ENCODE data around the gene KLK10. TPM values are rescaled to one million over a fixed set of nuclear protein-coding genes. Genes with fewer than 3 reads are reported as not detected.

Gene KLK10
- polyA plus RNA-seq, 1 of the 3 experiments (the other 2 are of a cell fraction) = not detected

DNA sequence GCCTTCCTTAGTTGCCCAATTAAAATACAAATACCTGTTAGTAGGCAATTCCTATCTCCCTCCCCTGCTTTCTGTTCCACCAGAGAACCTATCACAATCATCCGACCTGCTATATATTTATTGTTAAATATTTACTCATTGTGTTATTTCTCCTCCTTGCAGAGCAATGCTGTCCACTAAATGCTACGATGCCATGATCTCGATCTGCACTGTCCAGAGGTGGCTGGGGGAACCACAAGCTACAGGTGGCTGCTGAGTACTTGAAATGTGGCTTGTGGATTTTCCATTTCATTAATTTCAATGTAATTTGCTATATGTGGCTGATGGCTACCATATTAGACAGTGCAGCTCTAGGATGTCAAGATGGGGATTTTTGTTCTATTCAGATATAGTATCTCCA, 55.2 kb downstream of the KLK10 start:
- no peaks in the 10 kb centered on the region for H3K36me3 ChIP-seq (replicated peaks in 1 of 2; ENCODE audit: control insufficient read depth in 1 of 2, insufficient read depth in 2 of 2, low read length in 1 of 2)
- no peaks in the 10 kb centered on the region for H3F3A ChIP-seq (replicated peaks; ENCODE audit: insufficient read depth)
- no peaks in the 10 kb centered on the region for H3K4me1 ChIP-seq (ENCODE audit: control insufficient read depth in 1 of 2, insufficient read depth in 2 of 2, low read depth in 1 of 2, low read length in 1 of 2)
- TF ChIP-seq, protein P1, sequence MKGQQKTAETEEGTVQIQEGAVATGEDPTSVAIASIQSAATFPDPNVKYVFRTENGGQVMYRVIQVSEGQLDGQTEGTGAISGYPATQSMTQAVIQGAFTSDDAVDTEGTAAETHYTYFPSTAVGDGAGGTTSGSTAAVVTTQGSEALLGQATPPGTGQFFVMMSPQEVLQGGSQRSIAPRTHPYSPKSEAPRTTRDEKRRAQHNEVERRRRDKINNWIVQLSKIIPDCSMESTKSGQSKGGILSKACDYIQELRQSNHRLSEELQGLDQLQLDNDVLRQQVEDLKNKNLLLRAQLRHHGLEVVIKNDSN (IDR thresholded peaks at IDR 0.05; ENCODE audit: borderline replicate concordance, low read depth) = no peak
- 3% methylated on average over 3 of the region's 3 CpGs for WGBS (ENCODE audit: low lambda C conversion rate)
- H3K4me2 ChIP-seq = no peak overlapping the region
- peaks cover 29% of the 10 kb centered on the region for H3K27me3 ChIP-seq (ENCODE audit: insufficient read depth)
- no peaks in the 10 kb centered on the region for H3K9me3 ChIP-seq
- DNase-seq = no peak
- H4K20me1 ChIP-seq (ENCODE audit: insufficient read depth) = no peaks in the 10 kb centered on the region
- no peak overlapping the region for H3K9ac ChIP-seq
- H3K27ac ChIP-seq (ENCODE audit: low read depth in 2 of 2, low read length in 1 of 2) = no peak overlapping the region
- ChIA-PET CTCF (no interaction called here), POLR2A (no interaction called here)
- no peaks in the 10 kb centered on the region for H3K79me2 ChIP-seq (ENCODE audit: insufficient read depth)
- no peak overlapping the region for H3K4me3 ChIP-seq (ENCODE audit: low read depth in 2 of 2, low read length in 1 of 2)
- no peak overlapping the region for H2AFZ ChIP-seq (ENCODE audit: low read depth)
- no peaks in the 10 kb centered on the region for H3K9me2 ChIP-seq

DNA sequence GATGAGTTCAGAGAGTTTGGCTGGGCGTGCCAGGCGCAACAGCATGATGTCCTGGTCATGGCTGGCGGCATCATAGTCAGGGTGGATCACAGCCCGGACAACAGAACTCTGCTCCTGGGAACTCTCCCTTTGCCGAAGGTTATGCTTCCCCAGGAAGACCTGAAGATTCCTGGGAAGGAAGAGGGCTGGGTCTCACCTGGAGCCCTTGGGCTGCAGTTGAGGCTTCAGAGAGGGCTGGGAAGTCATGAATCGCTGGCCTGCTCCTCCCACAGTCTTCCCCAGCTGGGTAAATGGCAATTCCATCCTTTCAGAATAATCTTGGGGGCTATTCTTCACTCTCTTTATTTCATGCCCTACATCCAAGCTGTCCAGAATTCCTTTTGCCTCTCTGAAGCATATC, 56.1 kb downstream of the KLK10 start:
- Histone ChIP-seq H3K27ac (ENCODE audit: low read depth in 2 of 2, low read length in 1 of 2) (no peak overlapping the region), H4K20me1 (ENCODE audit: insufficient read depth) (no peaks in the 10 kb centered on the region), H3F3A (replicated peaks; ENCODE audit: insufficient read depth) (no peaks in the 10 kb centered on the region), H3K9me2 (no peaks in the 10 kb centered on the region), H3K36me3 (replicated peaks in 1 of 2; ENCODE audit: control insufficient read depth in 1 of 2, insufficient read depth in 2 of 2, low read length in 1 of 2) (no peaks in the 10 kb centered on the region), H3K4me3 (ENCODE audit: low read depth in 2 of 2, low read length in 1 of 2) (no peak overlapping the region), H3K9ac (no peak overlapping the region), H3K4me2 (no peak overlapping the region), H3K79me2 (ENCODE audit: insufficient read depth) (no peaks in the 10 kb centered on the region), H3K4me1 (ENCODE audit: control insufficient read depth in 1 of 2, insufficient read depth in 2 of 2, low read depth in 1 of 2, low read length in 1 of 2) (no peaks in the 10 kb centered on the region), H3K9me3 (no peaks in the 10 kb centered on the region), H2AFZ (ENCODE audit: low read depth) (no peak overlapping the region), H3K27me3 (ENCODE audit: insufficient read depth) (peaks cover 33% of the 10 kb centered on the region)
- TF ChIP-seq FOSL2 (IDR thresholded peaks at IDR 0.05; ENCODE audit: borderline replicate concordance, low read depth) = no peak
- ChIA-PET CTCF (no interaction called here), POLR2A (no interaction called here)
- no peak for DNase-seq
- 0% methylated on average over 3 of the region's 6 CpGs for WGBS (ENCODE audit: low lambda C conversion rate)

Other genes starting within 250 kb of the KLK10 start
- not detected in 2 replicates for gene GPR32, start 249.2 kb downstream of the KLK10 start, polyA plus RNA-seq (2012; rRNA removed)
- gene ACP4, start 229.3 kb downstream of the KLK10 start, polyA plus RNA-seq (2012; rRNA removed) = not detected in 2 replicates
- gene KLK1, start 195.9 kb downstream of the KLK10 start, polyA plus RNA-seq (2012; rRNA removed) = not detected in 2 replicates
- not detected in 2 replicates for gene KLK15, start 186.1 kb downstream of the KLK10 start, polyA plus RNA-seq (2012; rRNA removed)
- gene KLK3, start 164.8 kb downstream of the KLK10 start, polyA plus RNA-seq (2012; rRNA removed) = not detected in 2 replicates
- 0.15 and 0.44 TPM in 2 replicates for gene KLK2, start 146.3 kb downstream of the KLK10 start, polyA plus RNA-seq (2012; rRNA removed)
- gene KLK4, start 108.3 kb downstream of the KLK10 start, polyA plus RNA-seq (2012; rRNA removed) = not detected in 2 replicates
- gene KLK5, start 66.7 kb downstream of the KLK10 start, polyA plus RNA-seq (2012; rRNA removed) = not detected in 2 replicates
- gene KLK6, start 50.1 kb downstream of the KLK10 start, polyA plus RNA-seq (2012; rRNA removed) = not detected in 2 replicates
- gene KLK7, start 35.8 kb downstream of the KLK10 start, polyA plus RNA-seq (2012; rRNA removed) = not detected in 2 replicates
- not detected in 2 replicates for gene KLK8, start 18.1 kb downstream of the KLK10 start, polyA plus RNA-seq (2012; rRNA removed)
- not detected in 2 replicates for gene KLK11, start 6.9 kb upstream of the KLK10 start, polyA plus RNA-seq (2012; rRNA removed)
- gene KLK12, start 15.3 kb upstream of the KLK10 start, polyA plus RNA-seq (2012; rRNA removed) = not detected in 2 replicates
- gene KLK13, start 45.4 kb upstream of the KLK10 start, polyA plus RNA-seq (2012; rRNA removed) = not detected in 2 replicates
- 0.19 and 0.26 TPM in 2 replicates for gene KLK14, start 63.2 kb upstream of the KLK10 start, polyA plus RNA-seq (2012; rRNA removed)
- 7.2 and 8.8 TPM in 2 replicates for gene CTU1, start 88.7 kb upstream of the KLK10 start, polyA plus RNA-seq (2012; rRNA removed)
- gene SIGLEC9, start 105.2 kb upstream of the KLK10 start, polyA plus RNA-seq (2012; rRNA removed) = not detected in 2 replicates
- not detected in 2 replicates for gene SIGLEC7, start 122.6 kb upstream of the KLK10 start, polyA plus RNA-seq (2012; rRNA removed)
- gene CD33, start 205.4 kb upstream of the KLK10 start, polyA plus RNA-seq (2012; rRNA removed) = 0.36 and 0.67 TPM in 2 replicates
- not detected in 2 replicates for gene SIGLECL1, start 231.4 kb upstream of the KLK10 start, polyA plus RNA-seq (2012; rRNA removed)